Tibial artery (tissue), 4 donors: ENCODE measurements around the gene KDSR.

Experiments
- DNase-seq, 2 donors: peaks; one replicate each; pipeline ENCODE4 v3.0.0-alpha.2; 2019
- H3K27ac ChIP-seq, 2 donors: fragments of 200-600 bp; sonication (generic) in 1 of 2; 1 replicate in 1 of 2; 2 replicates in 1 of 2; pipeline ENCODE4 v1.5.1; 2018 to 2019; ENCODE audit warnings: mild to moderate bottlenecking in 1 of 2
- H3K27me3 ChIP-seq, 2 donors: fragments of 200-600 bp; sonication (generic) in 1 of 2; one replicate each; pipeline versions ENCODE4 v1.5.1 to v1.6.0; 2016 to 2019
- H3K36me3 ChIP-seq, 3 donors: fragments of 200-600 bp; sonication (generic) in 2 of 3; one replicate each; pipeline ENCODE4 v1.5.1; 2016 to 2019; ENCODE audit warnings: mild to moderate bottlenecking in 2 of 3
- H3K4me1 ChIP-seq, 4 donors: fragments of 200-600 bp; sonication (generic) in 2 of 4; 1 replicate in 3 of 4; 2 replicates in 1 of 4; pipeline ENCODE4 v1.5.1; 2016 to 2019
- H3K4me3 ChIP-seq, 2 donors: fragments of 200-600 bp; sonication (generic) in 1 of 2; 1 replicate in 1 of 2; 2 replicates in 1 of 2; pipeline ENCODE4 v1.5.1; 2018 to 2019; ENCODE audit warnings: mild to moderate bottlenecking in 2 of 2
- H3K9me3 ChIP-seq, 3 donors: fragments of 200-600 bp; sonication (generic) in 1 of 3; one replicate each; pipeline ENCODE4 v1.5.1; 2016 to 2019
- CTCF ChIP-seq, 2 experiments: fragments of 200-600 bp in 1 of 2; fragments of 450-650 bp in 1 of 2; IDR thresholded peaks; one replicate each; pipeline ENCODE4 v1.5.1; 2017 to 2019; ENCODE audit warnings: antibody characterized with exemption in 2 of 2, mild to moderate bottlenecking in 1 of 2, moderate library complexity in 1 of 2
- intact Hi-C: fragments of 100-400 bp; cut with DNase I; formaldehyde crosslinking; loops from one replicate; pipeline ENCODE4 v1.15.0; 2023; ENCODE audit warnings: low total_unique reads

The KDSR gene

GRCh38 chr18:63314062-63314790 lies 52.8 kb downstream of the KDSR start:
- TF ChIP-seq CTCF (IDR thresholded peaks at IDR 0.05): no peak
- H3K4me3 ChIP-seq: no peak overlapping the region
- H3K4me1 ChIP-seq: peaks cover 0 to 69% (median 19%) of the 10 kb centered on the region in 4 donors
- no peaks in the 10 kb centered on the region for H3K27me3 ChIP-seq
- no peaks in the 10 kb centered on the region for H3K9me3 ChIP-seq
- H3K27ac ChIP-seq: peak overlapping the region in 1 of 2 donors; percentile 83
- no peaks in the 10 kb centered on the region for H3K36me3 ChIP-seq
- DNase-seq: no peak
- intact Hi-C loops: no loop called here

- intact Hi-C loops: no loop called here
- H3K9me3 ChIP-seq: no peaks in the 10 kb centered on the region
- H3K36me3 ChIP-seq: no peaks in the 10 kb centered on the region
- no peak for DNase-seq
- H3K4me1 ChIP-seq: peaks cover 0 to 69% (median 19%) of the 10 kb centered on the region in 4 donors
- TF ChIP-seq CTCF (IDR thresholded peaks at IDR 0.05): no peak
- no peak overlapping the region for H3K4me3 ChIP-seq
- H3K27ac ChIP-seq: peak overlapping the region in 1 of 2 donors; percentile 83
- no peaks in the 10 kb centered on the region for H3K27me3 ChIP-seq
These were observed 53.5 kb downstream of the KDSR start for GRCh38 chr18:63313396-63313917.

- Histone ChIP-seq H3K27me3 (no peaks in the 10 kb centered on the region), H3K36me3 (no peaks in the 10 kb centered on the region), H3K27ac (peak overlapping the region in 1 of 2 donors; percentile 83), H3K4me3 (no peak overlapping the region), H3K4me1 (peaks cover 0 to 72% (median 20%) of the 10 kb centered on the region in 4 donors), H3K9me3 (no peaks in the 10 kb centered on the region)
- TF ChIP-seq CTCF (IDR thresholded peaks at IDR 0.05): no peak
- intact Hi-C loops: no loop called here
- no peak for DNase-seq
These were observed 54.1 kb downstream of the KDSR start for GRCh38 chr18:63312737-63313395.

GRCh38 chr18:63312019-63312409 lies 55.0 kb downstream of the KDSR start:
- no peak overlapping the region for H3K27ac ChIP-seq
- TF ChIP-seq CTCF (IDR thresholded peaks at IDR 0.05): no peak
- H3K4me1 ChIP-seq: peaks cover 0 to 72% (median 21%) of the 10 kb centered on the region in 4 donors

GRCh38 chr18:63311118-63312018 lies 55.6 kb downstream of the KDSR start:
- H3K4me3 ChIP-seq: no peak overlapping the region
- no peak for TF ChIP-seq CTCF (IDR thresholded peaks at IDR 0.05)
- no peak for DNase-seq
- H3K4me1 ChIP-seq: peaks cover 0 to 68% (median 23%) of the 10 kb centered on the region in 4 donors
- H3K27me3 ChIP-seq: no peaks in the 10 kb centered on the region
- H3K9me3 ChIP-seq: no peaks in the 10 kb centered on the region
- no peaks in the 10 kb centered on the region for H3K36me3 ChIP-seq
- intact Hi-C loops: no loop called here
- no peak overlapping the region for H3K27ac ChIP-seq

More at GRCh38 chr18:63312019-63312409, 55.0 kb downstream of the KDSR start:
- no peaks in the 10 kb centered on the region for H3K36me3 ChIP-seq
- no peaks in the 10 kb centered on the region for H3K27me3 ChIP-seq
- intact Hi-C loops: no loop called here
- no peak for DNase-seq
- H3K4me3 ChIP-seq: no peak overlapping the region
- no peaks in the 10 kb centered on the region for H3K9me3 ChIP-seq
